NCI-H526 (cell line): ENCODE measurements around the gene NEDD4L.
A peak's percentile ranks its signal among the peaks of the same experiment; 100 is the strongest.

Source experiments
- DNase-seq, 2 experiments: peaks; one replicate each; lab custom pipeline; 2025; lab: John Stamatoyannopoulos, UW

Gene NEDD4L

GRCh38 chr18:58319719-58320118 lies 275.7 kb downstream of the NEDD4L start:
- DNase-seq: no peak

GRCh38 chr18:58320907-58321561 lies 277.0 kb downstream of the NEDD4L start:
- no peak for DNase-seq

DNA sequence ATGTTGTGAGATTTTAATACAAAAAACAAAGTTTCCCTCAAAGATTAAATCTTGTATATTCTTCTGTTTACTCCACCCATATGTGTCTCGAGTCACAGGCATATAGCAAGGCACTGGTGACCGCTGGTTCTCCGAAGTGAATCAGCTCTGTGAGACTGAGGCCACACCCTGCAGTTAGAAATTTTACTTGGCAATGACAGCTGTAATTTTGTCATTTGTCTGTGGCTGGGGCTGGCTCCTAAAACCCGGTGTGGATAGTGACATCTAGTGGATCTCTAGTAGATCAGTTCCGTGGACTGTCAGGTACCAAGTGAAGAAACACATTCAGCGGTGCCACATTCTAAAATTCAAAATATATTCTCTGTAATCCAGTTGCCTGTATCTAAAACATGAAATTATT lies 278.0 kb downstream of the NEDD4L start:
- DNase-seq: peak; percentile 74 to 84

DNA sequence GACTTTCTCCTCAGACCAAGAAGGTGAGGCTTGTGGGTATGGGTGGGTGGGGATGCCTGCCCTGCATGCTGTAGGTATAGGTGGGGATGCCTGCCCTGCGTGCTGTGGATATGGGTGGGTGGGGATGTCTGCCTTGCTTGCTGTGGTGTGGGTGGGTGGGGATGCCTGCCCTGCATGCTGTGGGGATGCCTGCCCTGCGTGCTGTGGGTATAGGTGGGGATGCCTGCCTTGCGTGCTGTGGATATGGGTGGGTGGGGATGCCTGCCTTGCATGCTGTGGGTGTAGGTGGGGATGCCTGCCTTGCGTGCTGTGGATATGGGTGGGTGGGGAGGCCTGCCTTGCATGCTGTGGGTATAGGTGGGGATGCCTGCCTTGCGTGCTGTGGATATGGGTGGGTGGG lies 278.4 kb downstream of the NEDD4L start:
- DNase-seq: no peak

DNA sequence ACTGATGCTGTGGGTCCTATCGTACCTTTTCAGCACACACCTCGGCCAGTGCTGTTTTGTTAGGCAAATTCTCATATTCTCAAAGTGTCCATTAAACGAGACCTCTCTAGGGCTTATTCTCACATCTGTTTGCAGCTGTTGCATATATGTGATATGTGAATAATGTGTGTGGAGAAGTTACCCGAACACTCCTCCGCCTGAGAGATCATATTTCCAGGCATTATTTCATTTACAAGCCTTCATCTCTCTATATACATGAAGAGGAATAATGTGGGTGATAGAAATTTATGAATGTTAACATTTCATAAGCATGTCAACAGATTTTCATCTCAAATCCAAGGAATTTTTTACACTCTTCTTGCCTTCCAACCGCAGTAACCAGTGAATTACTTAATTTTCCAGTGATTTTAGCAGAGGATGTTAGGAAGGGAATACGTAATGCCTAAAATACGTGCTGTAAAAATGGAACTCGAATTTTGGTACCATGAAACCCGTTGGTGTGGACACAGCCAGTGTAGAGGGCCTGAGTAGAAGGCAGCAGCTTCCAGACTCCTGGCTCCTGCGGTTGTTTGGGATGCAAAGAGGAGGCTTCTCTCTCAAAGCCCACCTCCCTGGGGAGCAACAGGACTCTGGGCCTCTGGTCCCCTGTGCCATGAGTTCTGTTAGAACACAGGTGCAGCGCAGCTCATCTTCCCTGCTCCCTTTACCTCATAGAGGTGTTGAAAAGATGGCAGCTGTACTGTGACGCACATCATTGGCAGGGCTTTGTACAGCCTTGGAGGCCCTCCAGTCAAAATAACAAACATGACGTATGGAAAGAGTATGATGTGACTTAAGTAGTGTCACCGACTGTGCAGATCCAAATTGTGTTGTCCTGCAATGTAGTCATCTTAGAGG lies 280.1 kb downstream of the NEDD4L start:
- DNase-seq: peak; percentile 84 to 92

DNA sequence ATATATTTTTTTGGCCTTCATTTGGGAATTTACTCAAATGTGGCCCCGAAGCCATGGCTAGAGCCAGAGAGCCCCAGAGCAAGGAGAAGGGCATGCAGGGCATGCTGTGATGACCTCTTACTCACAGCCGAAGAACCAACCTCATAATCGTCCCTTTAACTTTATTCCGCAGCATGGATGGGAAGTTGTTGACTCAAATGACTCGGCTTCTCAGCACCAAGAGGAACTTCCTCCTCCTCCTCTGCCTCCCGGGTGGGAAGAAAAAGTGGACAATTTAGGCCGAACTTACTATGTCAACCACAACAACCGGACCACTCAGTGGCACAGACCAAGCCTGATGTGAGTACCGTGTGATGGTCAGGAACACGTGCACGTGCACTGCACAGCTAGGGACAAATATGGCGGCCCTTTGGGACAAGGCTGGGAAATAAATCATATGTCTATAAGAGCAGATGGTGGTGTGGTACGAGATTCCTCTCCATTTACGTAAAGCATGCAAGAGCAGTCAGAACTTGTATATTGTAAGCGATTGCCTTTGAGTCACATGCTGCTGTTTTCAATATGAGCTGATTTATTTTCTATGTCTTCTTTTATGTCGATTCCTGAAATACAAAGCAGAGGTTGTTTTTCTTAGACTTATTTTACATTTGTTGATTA lies 280.9 kb downstream of the NEDD4L start:
- no peak for DNase-seq

GRCh38 chr18:58325494-58325893 lies 281.5 kb downstream of the NEDD4L start:
- no peak for DNase-seq

DNA sequence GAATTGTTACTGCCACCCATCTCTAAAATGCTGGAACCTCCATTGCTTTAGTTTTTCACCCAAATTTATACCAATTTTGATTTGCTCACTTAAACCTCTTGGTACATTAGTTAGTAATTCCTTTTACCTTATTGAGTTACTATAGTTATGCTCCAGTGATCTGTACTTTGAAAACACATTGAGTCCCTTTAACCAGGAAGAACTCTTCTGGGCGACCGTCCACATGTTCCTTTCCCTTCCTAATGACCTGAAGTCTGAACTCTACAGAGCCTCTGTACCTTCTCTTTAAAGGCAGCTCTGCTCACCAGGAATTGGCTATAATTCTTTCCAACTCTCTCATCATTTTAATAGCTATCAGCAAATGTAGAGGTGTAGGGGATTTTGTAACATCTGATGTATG lies 290.0 kb downstream of the NEDD4L start:
- DNase-seq: no peak

DNA sequence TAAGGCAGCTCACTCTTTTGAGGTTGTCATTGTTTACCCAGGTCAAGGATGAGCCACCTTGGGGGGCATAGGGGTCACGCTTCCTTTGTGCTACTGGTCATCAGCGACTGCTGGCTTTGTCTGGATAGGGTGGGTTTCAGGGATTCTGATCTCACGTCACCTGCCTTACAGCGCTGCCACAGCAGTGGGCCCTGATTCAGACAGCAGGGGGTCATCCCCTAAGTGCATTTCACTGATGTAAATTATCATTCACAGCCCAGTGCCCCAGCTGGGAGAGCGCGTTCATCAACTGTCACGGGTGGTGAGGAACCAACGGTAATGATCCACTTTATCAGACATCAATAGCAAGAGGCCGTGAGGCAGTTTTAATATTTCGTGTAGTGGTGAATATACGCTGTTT lies 291.2 kb downstream of the NEDD4L start:
- peak in 1 of 2 experiments; percentile 10 for DNase-seq

GRCh38 chr18:58335821-58336220 lies 291.8 kb downstream of the NEDD4L start:
- DNase-seq: no peak

DNA sequence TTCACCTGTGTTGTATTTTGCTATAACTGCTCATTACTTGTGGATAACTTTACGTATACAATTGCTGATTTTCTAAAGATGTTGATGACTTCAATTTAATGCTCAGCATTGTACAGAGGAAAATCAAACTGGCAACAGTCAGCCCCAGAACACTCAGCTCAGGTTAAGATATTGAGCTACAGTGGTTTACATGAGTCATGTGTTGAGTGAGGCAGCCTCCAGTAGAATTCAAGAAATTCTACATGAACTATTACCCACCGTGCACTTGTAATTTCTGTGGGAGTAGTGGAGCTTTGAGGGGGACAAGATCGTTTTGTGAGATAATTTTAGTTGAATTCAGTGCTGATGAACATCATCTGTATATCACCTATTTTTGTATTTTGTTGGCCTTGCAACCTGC lies 292.6 kb downstream of the NEDD4L start:
- no peak for DNase-seq

GRCh38 chr18:58337285-58337684 lies 293.3 kb downstream of the NEDD4L start:
- no peak for DNase-seq

DNA sequence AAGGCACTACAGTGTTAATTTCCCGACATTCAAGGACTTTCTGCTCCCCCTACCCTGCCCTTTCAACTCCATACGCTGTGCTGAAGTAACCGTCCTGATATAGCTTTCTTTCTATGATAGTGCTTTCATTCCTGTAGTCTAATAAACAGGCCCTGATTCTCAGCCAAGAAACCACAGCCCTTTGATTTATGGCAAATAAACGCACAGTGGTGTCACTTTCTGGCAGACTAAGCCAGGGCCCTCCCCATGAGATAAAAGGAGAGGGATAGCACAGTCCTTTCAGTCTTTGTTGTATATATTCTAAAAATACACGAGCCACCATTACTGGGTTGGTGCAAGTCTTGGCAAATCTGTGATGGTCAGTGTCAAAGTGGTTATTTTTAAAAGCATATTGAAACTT lies 293.7 kb downstream of the NEDD4L start:
- no peak for DNase-seq

DNA sequence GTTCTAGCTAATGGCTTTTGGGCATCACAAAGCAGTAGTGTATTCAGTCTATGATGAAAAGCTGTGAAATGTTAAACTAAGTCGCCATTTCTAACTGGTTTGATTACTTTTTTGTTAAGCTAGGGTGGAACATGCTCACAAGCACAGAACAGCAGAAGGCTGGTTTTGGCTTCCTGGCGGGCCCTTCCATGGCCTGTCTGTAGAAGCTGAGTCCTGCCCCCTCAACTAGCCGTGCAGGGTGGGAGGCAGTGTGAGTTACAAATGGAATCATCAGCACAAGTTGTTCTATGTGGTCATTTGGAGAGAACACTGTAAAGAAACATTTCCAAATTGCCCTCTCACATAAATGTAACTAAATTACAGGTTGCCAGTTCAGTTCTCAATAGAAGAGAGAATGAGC lies 294.1 kb downstream of the NEDD4L start:
- no peak for DNase-seq

DNA sequence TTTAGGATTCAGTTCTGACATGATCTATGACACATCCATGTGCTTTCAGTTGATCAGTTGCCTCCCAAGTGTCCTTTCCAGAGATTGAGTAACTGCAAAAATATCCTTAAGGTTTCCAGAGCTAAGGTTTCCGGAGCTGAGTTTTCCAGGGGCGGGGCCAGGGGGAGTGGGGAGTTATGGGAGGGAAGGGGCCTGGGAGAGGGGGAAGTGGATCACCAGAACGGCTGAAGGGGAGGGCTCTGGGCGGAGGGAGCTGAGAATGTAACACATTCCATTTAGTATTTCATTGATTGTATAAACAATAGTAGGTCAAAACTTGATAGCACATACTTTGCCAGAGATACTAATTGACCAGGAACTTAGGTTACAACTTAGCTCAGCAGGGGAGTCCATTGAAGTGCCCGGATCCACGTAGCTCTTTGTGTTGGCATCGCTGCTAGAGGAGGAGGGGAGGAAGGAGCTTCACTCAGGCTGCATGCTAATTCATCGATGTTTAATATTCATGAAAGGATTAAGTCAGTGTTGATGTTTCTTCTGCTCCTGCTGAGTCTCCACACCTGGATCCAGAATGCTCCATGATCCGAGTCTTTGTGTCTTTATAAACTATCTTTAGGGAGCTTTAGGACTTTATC lies 295.1 kb downstream of the NEDD4L start:
- no peak for DNase-seq

GRCh38 chr18:58339890-58340289 lies 295.9 kb downstream of the NEDD4L start:
- DNase-seq: no peak

- no peak for DNase-seq
Observed at GRCh38 chr18:58341916-58342315, 297.9 kb downstream of the NEDD4L start.

DNA sequence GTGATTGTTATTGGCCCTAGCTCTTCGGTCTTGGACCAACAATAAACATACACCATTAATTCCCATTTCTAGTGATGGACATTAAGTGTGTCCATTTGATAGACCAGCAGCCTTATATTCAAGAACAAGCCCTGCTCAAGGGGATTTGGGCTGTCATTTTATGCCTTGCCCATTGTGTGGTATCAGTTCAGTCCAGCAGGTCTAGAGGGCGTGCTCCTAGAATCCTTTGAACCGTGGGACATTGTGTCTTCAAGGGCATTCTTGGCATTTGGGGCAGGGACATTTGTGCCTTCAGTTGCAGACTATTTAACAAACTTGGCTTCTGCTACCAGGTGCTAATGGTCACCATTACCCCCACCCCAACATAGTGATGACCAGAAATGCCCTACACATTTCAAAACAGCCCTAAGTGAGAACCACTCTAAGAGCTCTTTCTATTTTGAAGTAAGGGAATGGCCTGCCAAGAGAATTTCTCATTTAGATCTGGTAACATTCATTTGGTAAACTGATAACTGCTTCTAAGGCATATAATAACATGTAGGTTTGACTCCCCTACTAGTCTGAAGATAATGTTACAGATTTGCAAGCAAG lies 300.1 kb downstream of the NEDD4L start:
- no peak for DNase-seq

- no peak for DNase-seq
Observed at GRCh38 chr18:58344861-58345463, 300.9 kb downstream of the NEDD4L start.

DNA sequence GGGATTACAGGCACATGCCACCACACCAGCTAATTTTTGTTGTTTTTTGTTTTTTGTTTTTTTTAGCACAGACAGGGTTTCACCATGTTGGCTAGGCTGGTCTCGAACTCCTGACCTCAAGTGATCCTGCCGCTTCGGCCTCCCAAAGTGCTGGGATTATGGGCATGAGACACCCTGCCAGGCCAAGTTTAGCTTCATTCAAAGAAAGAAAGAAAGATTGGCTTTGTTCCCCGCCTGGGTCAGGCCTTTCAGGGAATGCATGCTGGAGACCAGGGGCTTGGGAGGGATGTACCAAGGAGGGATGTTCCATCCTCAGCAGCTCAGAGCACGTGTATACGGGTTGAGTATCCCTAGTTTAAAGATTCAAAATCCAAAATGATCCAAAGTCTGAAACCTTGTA lies 301.8 kb downstream of the NEDD4L start:
- no peak for DNase-seq

- DNase-seq: no peak
Observed at GRCh38 chr18:58347135-58347534, 303.1 kb downstream of the NEDD4L start.

DNA sequence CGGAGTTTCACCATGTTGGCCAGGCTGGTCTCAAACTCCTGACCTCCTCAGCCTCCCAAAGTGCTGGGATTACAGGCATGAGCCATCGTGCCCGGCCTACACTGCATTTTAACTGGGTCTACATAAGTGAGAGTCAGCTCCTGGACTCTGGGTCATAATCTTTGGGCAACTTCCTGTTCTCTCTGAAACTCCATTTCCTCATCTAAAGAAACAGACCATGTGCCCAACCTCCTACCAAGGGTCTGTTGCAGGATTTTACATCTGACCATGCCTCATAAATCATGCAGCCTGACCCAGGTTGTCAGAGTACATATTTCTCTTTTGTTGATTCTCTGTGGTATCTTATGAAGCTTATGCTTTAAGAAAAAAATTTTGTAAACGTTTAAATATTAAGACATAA lies 304.5 kb downstream of the NEDD4L start:
- no peak for DNase-seq
